Medulla oblongata (tissue), 1 donor: ENCODE data around the gene NKG7.
A peak's percentile ranks its signal among the peaks of the same experiment; 100 is the strongest.

Experiments used
- DNase-seq: peaks from one replicate; pipeline ENCODE4 v3.0.0-alpha.2; 2015; ENCODE audit errors: extremely low spot score

NKG7 gene

DNA sequence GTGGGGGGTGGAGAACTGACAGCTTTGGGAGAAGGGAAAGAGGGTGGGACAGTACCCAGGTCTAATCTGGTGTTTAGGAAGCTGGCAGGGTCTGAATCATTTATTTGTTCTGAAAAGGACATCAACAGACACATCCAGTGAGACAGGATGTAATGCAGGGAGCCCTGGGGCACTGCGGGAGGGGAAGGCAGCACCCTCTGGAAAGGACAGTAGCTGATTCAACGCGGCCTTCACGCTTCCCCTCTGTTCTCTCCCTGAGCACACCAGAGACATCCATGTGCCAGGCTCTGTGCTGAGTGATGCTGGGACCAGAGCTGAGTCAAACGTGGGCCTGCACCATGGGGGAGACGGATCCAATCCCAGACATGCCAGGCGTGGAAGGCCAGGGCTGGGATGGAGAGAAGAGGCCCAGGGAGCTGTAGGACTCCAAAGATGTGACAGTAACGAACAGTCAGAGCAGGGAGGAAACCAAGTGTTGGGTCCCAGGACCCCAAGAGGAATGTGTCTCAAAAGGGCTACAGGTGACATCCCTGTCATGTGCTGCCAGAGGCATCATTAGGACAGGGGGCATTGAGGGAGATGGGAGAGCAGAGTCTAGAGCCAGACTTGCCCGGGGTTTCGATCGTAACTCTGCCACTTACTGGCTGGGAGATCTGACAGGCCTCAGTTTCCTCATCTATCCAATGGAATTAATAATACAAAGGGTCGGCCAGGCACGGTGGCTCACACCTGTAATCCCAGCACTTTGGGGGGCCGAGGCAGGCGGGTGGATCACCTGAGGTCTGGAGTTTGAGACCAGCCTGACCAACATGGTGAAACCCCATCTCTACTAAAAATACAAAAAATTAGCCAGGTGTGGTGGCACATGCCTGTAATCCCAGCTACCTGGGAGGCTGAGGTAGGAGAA, 8.0 kb downstream of the NKG7 start:
- peak; percentile 61 for DNase-seq

DNA sequence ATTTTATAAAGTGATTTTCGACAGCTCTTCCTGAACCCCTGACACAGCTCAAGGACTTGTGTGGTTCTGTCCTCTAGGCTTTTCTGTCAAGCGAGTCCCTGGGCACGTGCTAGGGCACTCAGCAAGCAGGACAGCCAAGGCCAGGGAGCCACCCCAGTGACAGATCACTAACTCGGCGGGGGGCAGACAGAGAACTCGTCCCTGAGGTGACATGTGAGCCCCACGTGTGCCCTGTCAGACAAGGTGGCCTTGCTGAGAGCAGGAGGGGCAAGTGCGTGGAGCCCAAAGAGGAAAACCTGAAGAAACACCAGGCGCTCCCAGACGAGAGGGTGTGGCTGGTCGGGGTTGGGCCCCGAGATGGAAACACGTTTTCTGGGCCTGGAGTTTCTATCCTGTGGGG, 11.2 kb downstream of the NKG7 start:
- DNase-seq: no peak

DNA sequence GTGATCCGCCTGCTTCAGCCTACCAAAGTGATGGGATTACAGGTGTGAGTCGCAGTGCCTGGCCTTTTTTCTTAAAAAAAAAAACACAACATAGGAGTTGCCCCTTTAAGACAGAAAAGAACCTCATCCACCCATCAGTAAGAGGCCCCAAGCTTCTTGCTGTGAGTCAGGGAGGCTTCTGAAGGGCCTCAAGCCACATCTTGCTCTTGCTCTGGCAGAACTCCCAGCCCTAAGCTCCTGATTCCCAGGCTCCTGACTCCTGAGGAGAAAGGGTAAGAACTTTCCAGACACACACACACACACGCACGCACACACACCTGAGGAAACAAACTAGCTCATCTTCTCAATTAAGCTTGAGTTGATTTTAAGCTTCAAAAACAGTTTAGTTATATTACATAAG, 13.2 kb downstream of the NKG7 start:
- DNase-seq: peak; percentile 62

DNA sequence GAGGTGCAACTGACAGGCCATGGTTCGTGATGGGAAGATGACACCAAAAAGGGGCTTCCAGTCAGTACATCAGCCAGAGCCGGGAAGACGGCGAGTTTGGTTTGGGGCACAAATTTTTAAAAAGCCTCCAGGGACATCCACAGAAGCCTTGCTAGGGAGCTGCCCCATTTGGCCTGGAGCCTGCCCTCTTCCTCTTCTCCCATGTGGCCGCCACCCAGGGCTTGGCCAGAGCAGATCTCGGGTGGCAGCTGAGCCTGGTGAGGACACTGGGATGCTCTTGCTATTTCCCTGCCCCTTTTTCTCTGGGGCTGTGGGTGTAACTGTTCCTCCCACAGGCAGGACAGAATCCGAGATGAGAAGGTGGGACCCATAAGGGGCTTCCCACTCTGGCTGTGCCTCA, 14.5 kb downstream of the NKG7 start:
- no peak for DNase-seq

DNA sequence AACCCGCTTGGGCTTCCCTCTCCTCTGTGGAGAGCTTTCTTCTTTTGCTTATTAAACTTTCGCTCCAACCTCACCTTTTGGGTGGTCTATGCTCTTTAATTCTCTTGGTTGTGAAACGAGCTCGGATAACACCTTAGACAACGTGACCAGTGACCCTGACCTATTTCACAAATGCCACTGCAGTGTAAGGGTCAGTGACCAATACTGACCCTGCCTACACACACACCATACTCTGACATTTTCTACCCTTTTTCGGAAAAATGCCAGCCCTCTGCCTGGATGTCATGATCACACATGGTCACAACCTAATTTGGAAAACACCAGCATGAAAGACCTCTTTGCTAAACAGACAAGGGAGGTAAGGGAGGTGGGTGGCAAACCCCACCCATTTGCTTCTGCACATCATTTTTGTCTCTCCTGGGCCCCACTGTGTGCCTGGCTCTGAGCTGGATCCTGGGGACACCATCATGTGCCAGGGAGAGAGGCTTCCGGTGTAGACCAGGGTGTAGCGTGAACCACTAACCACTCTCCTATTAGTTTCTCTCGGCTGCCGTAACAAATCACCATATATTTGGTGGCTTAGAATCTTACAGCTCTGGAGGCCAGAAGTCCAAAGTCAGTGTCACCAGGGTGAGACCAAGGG, 16.2 kb downstream of the NKG7 start:
- DNase-seq: no peak

DNA sequence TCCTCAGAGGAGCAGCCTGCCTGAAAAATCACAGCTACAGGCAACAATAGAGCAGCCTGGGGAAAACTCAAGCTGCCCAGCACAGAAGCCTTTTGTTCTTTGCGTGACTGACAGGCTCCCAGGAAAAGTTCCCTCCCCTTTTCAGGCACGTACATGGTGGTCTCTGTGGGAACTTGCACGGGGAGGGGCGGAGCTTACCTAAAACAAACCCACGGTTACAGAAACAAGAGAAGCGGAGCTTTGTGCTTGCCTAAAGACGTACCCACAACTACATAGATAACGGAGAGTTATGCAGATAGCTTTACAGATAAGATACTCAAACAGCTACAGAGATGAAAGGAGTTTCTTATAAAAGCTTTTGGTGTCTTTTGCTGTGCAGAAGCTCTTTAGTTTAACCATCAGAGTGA, 17.7 kb downstream of the NKG7 start:
- peak; percentile 84 for DNase-seq

DNA sequence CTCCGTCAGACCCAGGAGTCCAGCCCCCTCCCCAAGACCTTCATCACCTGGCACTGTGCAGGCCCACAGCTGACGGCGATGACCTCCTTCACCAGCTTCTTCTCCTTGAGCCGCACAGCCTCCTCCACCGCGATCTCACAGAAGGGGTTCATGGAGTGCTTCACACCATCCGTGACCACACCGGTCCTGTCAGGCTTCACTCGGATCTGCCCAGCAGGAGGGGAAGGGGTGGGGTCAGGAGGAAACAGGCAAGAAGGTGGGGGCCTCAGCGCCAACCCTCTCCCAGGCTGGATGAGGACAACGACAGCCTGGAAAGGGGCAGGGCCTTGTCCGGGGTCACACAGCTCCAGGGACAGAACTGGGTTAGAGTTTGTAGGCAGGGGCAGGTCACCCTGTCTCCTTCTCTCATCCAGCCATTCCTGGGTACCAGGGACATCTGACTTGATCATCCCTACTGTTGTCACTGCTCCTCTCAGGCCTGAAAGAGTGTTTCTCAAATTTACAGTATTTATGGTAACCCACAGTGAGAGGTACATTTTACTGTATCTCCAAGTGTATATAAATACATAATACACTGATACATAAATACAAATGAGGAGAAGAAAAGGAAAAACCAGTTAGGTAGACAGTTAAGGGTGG, 18.2 kb downstream of the NKG7 start:
- DNase-seq: peak; percentile 24

DNA sequence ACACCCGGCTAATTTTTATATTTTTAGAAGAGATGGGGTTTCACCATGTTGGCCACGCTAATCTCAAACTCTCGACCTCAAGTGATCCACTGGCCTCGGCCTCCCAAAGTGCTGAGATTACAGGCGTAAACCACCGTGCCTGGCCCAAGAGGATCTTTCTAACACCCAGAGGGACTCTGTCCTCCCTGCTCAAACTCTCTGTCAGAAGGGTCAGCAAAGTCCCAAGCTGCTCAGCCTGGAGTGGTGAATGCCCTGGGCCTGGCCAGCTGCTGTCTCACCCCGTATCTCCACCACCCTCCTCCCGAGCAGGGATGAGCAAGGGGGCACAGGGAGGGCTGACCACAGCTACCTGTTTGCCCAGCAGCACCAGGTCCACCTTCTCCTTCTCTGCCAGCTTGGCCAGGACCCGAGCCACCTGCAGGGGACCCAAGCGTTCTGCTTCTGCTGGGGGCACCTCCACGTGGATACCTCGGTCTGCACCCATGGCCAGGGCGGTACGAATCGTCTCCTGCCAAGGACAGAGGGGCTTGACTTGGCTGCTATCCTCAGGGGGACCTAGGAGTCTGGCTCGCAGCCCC, 19.6 kb downstream of the NKG7 start:
- no peak for DNase-seq

DNA sequence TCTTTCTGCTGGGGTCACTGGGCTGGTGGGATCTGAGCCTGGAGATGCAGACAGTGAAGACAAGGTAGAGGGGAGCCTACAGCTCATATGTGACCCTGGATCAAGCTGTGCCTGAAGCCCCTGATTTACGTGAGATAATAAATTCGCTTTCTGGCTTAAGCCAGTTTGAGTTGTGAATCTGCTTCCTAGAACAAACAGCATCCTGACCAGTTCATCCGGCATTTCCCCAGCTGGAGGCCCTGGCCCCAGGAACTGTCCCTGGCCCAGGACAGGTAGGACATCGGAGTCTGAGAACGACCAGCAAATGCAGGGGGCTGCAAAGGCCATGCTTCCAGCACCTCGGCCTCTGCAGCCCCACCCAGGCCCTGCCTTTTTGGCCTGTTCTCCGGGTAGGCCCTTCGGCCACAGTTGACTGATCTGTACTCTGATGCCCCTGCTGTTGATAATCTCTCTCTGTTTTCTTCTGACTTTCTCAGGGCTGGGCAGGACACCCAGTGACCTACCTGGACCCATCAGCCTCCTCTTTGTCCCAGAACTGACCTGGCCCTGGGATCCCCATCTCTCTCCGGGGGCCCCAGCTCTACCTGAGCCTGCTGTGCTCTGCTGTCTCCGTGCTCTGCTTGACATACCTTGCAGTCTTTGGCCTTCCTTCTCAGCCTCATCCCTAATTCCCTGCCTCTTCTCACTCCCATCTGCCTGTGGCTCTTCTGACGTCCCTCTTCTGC, 21.0 kb downstream of the NKG7 start:
- no peak for DNase-seq

DNA sequence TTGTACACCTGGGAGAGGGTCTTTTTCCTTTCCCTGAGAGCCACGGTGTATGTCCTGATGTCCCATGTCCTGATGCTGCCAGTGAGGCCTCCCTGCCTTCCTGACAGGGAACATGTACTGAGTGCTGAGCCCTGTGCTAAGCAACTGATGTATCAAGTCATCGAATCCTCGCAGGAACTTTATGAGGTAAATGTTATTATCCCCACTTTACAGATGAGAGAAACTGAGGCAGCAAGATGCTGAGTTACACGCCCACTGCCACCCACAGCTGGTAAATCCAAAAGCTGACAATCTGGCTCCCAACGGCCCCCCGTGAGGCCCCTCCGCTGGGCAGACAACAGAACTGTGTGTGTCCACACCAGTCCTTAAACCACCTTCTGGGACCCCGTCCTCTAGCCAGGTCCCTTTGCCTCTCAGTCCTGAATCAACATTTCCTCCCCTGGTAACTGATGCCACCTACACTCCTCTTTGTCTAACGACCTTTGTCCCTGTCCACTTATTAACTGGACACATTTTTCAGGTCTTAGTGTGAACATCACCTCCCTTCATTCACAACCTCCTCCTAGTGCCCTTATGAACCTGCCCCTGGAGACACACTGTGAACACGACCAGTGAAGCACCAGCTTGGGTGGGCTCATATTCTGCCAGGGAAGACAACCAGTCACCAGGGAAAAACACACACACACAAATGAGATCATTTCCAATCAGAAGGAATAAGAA, 25.1 kb downstream of the NKG7 start:
- no peak for DNase-seq

DNA sequence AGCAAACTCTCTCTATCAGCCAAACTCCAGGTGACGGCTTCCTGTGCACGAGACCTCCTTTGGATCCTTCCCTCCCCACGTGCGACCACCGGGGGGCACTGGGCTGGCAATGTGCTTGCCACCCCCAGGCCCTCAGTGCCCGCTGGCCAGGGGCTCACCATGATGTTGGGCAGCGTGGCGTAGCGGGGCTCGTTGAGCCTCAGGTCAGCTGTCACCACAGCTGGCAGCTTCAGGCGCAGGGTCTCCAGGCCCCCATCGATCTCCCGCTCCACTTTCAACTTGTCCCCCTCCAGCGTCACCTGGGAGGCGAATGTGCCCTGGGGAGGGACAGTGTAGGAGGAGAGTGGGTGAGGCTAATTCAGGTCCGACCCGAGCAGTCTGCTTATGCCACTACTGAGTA, 25.7 kb downstream of the NKG7 start:
- no peak for DNase-seq

DNA sequence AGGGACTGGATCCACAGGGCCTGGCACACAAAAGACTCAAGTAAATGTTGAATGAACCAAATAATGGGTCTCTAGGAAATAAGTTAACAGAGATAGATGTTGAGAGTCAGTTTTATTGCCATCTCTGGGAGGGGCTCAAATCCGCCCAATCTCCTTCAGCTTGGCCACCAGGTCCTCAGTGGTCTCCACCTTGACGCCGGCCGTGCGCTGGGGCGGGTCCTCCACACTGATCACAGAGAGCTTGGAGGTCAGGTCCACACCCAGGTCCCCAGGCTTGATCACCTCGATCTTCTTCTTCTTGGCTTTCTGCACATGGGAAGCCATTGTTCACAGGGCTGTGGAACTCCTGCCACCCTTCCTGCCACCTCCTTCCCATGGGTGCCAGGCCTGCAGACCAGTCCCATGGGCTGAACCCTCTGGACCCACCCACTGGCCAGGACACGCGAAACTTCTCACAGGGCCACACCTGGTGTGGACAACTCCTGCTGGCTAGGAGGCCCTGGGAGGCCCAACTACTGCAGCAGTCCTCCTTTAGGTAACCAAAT, 27.3 kb downstream of the NKG7 start:
- no peak for DNase-seq

DNA sequence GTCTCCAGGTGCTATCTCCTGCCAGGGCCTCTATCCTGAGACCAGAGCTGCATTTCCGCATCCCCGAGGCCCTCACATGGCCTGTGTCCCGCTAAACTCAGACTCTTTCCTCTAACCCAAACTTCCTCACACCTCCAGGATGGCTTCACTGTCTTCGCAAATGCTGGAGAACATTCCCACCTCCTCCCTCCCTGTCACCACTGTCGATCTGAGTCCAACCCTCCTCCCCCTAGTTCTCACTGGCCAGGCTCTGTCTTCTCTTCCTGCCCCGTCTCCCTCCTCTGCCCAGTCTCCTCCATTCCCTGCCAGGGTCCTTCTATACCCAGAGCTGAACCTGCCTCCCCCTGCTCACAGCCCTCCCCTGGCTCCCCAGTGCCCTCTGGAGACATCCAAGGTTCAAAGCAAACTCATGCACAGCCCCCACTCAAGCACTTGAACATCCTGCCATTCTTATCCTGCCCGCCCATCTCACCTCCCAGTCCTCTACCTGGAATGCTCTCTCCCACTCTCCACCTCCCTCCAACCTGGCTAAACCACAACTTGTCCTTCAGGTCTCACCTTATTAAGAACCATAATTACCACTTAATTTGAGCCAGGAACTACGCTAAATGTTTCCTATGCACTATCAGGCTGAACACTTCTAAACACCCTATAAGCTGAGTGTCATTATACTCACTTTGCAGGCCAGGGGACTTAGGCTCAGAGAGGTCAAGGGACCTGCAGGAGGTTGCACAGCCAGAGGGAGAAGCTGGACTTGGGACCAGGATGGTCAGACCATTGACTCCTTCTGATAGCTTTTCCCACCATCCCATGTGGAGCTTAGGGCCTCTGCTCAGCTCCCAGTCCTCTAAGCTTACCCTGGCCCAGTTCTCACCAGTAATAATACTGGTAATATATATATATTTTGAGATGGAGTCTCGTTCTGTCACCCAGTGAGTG, 29.6 kb downstream of the NKG7 start:
- DNase-seq: no peak

DNA sequence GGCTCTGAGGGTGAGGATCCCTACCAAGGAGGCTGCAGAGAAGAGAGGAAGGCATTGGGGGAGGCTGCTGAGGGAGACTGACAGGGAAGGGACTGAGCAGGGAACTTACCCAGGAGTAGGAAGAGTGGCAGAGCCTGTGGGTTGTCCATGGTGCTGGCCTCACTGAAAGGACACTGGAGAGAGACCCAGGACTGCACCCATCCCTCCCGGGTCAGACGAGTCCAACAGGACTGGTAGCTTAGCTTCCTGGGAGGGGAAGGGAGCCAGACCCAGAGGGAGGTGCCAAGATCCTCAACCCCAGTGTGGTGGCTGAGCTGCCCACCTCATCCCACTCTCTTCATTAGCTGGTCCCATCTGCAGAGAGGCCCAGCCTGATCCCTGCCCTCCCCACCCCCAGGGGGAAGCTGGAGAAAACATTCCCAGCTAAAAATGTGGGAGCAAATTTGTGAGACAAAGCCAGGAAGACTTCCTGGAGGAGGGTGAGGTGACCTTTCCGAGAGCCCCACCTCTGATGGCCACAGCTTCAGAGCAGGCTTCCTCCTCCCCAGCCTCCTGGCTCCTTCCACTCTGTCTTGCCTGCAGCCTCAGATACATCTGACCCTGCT, 30.4 kb downstream of the NKG7 start, which contains the start of gene VSIG10L:
Gene VSIG10L, minus strand, starts transcription at position 164 of the 605 bp plus-strand sequence. Its CDS starts 15 bp downstream, at position 149.
- no peak for DNase-seq

DNA sequence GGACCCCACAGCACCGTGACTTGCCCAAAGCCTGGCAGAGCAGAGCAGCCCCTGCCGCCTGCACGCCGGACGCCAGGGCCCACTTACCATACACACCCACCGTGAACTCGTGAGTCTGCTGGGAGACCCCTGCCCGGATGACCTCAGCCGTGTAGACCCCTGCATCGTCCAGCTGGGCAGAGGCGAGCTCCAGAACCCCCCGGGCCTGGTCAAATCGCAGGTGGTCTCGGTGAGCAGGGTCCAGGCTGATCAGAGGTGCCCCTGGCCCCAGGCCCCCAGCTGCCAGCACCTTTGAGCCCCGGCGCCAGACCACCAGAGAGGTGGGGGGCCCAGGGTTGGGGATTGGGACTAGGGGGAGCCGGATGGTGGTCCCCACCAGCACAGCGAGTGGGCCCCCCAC, 31.4 kb downstream of the NKG7 start:
- no peak for DNase-seq

DNA sequence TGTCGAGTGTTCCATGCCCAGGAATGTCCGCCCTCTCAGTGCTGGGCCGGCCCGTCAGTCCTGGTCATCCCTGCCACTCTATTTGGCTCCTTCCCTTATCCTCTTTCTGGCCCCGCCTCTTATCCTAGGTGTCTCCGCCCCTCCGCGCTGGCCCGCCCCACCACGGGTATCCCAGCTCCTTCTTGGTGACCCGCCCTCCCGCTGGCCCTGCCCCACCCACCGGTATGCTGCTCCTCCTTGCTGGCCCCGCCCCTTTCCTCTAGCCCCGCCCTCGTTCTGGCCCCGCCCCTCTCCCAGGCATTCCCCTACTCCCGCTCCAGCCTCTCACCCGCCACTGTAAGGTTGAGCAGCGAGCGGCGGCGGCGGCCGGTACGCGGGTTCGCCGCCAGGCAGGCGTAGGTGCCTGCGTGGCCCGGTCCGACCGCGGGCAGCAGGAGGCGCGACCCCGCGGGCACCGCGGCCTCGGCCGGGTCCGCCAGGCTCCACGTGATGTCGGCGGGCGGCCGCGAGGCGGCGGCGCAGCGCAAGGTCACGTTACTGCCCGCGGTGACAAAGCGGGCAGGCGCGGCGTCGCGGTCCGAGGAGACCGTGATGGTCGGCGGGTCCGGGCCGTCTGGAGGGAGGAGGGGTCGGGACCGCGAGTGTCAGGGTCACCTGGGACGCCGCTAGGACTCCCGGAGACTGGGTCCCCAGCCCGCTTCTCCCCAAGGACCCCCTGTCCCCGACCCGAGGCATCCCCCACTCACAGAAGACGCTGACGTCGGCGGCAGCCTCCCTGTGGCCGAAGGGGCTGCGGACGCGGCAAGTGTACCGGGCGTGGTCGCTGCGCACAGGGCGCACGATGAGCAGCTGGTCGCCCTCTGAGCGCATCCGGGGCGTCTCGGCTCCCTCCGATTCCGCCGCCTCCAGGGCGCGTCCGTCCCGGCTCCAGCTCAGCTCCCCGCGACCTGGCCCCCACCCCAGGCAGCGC, 32.5 kb downstream of the NKG7 start:
- DNase-seq: peak; percentile 92

DNA sequence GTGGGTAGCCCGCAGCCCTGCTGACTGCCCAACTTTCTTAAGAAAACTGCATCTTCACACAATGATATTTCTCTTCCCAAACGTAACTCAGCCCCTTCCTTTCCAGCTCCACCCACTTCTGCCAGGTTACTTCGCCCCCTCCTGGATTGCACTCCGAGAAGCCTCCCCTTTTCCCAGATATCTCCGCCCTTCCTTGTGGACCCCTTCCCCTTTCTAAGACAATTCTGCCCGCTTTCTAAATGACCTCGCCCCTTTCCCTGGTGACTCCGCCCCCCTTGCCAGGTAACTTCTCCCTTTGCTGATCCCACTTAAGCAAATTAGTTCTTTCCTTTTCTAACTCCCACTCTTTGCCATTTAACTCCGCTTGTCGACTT, 33.2 kb downstream of the NKG7 start:
- DNase-seq: no peak
